ENCODE measurements around the gene IER3.

The IER3 gene

GRCh38 chr6:30742316-30743098 is 1.8 kb downstream of the IER3 start, which contains the start of gene FLOT1 (continued):
- TF ChIP-seq, protein P1, sequence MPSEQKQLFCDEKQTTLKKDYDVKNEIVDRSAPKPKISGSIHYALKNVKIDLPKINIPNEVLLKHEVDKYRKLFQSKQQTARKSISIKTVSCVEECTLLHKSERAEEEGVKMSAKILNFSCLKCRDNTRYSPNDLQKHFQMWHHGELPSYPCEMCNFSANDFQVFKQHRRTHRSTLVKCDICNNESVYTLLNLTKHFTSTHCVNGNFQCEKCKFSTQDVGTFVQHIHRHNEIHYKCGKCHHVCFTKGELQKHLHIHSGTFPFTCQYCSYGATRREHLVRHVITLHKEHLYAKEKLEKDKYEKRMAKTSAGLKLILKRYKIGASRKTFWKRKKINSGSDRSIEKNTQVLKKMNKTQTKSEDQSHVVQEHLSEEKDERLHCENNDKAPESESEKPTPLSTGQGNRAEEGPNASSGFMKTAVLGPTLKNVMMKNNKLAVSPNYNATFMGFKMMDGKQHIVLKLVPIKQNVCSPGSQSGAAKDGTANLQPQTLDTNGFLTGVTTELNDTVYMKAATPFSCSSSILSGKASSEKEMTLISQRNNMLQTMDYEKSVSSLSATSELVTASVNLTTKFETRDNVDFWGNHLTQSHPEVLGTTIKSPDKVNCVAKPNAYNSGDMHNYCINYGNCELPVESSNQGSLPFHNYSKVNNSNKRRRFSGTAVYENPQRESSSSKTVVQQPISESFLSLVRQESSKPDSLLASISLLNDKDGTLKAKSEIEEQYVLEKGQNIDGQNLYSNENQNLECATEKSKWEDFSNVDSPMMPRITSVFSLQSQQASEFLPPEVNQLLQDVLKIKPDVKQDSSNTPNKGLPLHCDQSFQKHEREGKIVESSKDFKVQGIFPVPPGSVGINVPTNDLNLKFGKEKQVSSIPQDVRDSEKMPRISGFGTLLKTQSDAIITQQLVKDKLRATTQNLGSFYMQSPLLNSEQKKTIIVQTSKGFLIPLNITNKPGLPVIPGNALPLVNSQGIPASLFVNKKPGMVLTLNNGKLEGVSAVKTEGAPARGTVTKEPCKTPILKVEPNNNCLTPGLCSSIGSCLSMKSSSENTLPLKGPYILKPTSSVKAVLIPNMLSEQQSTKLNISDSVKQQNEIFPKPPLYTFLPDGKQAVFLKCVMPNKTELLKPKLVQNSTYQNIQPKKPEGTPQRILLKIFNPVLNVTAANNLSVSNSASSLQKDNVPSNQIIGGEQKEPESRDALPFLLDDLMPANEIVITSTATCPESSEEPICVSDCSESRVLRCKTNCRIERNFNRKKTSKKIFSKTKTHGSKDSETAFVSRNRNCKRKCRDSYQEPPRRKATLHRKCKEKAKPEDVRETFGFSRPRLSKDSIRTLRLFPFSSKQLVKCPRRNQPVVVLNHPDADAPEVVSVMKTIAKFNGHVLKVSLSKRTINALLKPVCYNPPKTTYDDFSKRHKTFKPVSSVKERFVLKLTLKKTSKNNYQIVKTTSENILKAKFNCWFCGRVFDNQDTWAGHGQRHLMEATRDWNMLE (tag by site-specific recombination; conservative IDR thresholded peaks at IDR 0.05; ENCODE audit: low read depth) = 0 out of 2 replicates have a peak, but pooled peaks have one; percentile 19
- TF ChIP-seq EGR2 (tag by site-specific recombination; IDR thresholded peaks at IDR 0.05; ENCODE audit: low read depth) (peak; percentile 95), PATZ1 (tag by site-specific recombination; IDR thresholded peaks at IDR 0.05) (peak; percentile 97), ZBTB7A (tag by site-specific recombination; IDR thresholded peaks at IDR 0.05; ENCODE audit: low read depth) (0 out of 2 replicates have a peak, but pooled peaks have one; percentile 19), OSR2 (tag by site-specific recombination; IDR thresholded peaks at IDR 0.05) (peak; percentile 81), ZNF350 (tag by site-specific recombination; IDR thresholded peaks at IDR 0.05) (no peak), ZEB2 (tag by site-specific recombination; IDR thresholded peaks at IDR 0.05) (peak; percentile 91), ZBTB17 (tag by site-specific recombination; IDR thresholded peaks at IDR 0.05) (peak; percentile 93), SP2 (tag by site-specific recombination; IDR thresholded peaks at IDR 0.05) (peak; percentile 92), ZBTB20 (tag by site-specific recombination; IDR thresholded peaks at IDR 0.05) (peak; percentile 82; the same call in 1 of the 2 replicates), ZNF266 (tag by site-specific recombination; IDR thresholded peaks at IDR 0.05; ENCODE audit: low read depth) (no peak), ZSCAN30 (tag by site-specific recombination; IDR thresholded peaks at IDR 0.05) (peak; percentile 86), REST (tag by site-specific recombination; IDR thresholded peaks at IDR 0.05) (peak; percentile 46), SALL2 (tag by site-specific recombination; IDR thresholded peaks at IDR 0.05; ENCODE audit: borderline replicate concordance) (no peak), ZSCAN23 (tag by site-specific recombination; IDR thresholded peaks at IDR 0.05) (no peak; the same call in none of the 2 replicates), ZBTB11 (tag by site-specific recombination; conservative IDR thresholded peaks at IDR 0.05; ENCODE audit: low read depth) (peak; percentile 89), ZNF146 (tag by site-specific recombination; IDR thresholded peaks at IDR 0.05) (no peak), ZNF398 (tag by site-specific recombination; IDR thresholded peaks at IDR 0.05) (peak; percentile 56), MYNN (tag by site-specific recombination; IDR thresholded peaks at IDR 0.05; ENCODE audit: borderline replicate concordance) (no peak)
- TF ChIP-seq, protein P2, sequence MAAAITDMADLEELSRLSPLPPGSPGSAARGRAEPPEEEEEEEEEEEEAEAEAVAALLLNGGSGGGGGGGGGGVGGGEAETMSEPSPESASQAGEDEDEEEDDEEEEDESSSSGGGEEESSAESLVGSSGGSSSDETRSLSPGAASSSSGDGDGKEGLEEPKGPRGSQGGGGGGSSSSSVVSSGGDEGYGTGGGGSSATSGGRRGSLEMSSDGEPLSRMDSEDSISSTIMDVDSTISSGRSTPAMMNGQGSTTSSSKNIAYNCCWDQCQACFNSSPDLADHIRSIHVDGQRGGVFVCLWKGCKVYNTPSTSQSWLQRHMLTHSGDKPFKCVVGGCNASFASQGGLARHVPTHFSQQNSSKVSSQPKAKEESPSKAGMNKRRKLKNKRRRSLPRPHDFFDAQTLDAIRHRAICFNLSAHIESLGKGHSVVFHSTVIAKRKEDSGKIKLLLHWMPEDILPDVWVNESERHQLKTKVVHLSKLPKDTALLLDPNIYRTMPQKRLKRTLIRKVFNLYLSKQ (tag by site-specific recombination; IDR thresholded peaks at IDR 0.05; ENCODE audit: borderline replicate concordance) = no peak
